G401 (cell line): Measurements from ENCODE around the gene FAM222B. TPM values are rescaled to one million over a fixed set of nuclear protein-coding genes. Genes with fewer than 3 reads are reported as not detected.

ENCODE experiments used
- DNase-seq: peaks from one replicate; pipeline ENCODE4 v3.0.0-alpha.2; 2015; ENCODE audit warnings: low spot score
- in situ Hi-C: cut with HindIII; loops from 2 replicates; pipeline ENCODE4 v1.10.0; 2016; ENCODE audit warnings: low sequenced_read_pairs, mixed read lengths
- total RNA-seq: library from RNA; depleted of rRNA; stranded (reverse); fragments of >200 nt; shearing (Covaris generic); gene quantifications from 2 replicates; pipeline ENCODE4 v1.2.3, GENCODE V29; 2014; rRNA removed

Gene FAM222B
- total RNA-seq, 1 experiment from 2014 or later = 8.0 TPM

DNA sequence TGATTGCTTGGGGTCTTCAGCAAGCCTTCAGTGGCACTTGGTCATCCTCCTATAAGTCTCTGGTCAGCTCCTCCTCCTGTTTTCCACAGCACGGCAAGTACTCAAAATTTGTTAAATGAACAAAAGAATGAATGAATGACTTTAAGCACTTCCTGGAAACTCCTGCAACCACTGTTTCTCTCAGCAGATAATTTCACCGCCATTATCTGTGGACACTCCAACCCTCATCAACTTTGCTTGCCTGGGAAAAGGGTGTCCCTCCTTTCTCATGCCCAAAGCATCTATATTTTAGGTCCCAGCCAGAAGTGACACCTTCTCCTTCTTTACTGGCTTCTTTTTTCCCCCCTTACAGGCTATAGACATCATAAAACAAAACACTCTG lies 135.3 kb downstream of the FAM222B start:
- in situ Hi-C loops = no loop called here
- no peak for DNase-seq

DNA sequence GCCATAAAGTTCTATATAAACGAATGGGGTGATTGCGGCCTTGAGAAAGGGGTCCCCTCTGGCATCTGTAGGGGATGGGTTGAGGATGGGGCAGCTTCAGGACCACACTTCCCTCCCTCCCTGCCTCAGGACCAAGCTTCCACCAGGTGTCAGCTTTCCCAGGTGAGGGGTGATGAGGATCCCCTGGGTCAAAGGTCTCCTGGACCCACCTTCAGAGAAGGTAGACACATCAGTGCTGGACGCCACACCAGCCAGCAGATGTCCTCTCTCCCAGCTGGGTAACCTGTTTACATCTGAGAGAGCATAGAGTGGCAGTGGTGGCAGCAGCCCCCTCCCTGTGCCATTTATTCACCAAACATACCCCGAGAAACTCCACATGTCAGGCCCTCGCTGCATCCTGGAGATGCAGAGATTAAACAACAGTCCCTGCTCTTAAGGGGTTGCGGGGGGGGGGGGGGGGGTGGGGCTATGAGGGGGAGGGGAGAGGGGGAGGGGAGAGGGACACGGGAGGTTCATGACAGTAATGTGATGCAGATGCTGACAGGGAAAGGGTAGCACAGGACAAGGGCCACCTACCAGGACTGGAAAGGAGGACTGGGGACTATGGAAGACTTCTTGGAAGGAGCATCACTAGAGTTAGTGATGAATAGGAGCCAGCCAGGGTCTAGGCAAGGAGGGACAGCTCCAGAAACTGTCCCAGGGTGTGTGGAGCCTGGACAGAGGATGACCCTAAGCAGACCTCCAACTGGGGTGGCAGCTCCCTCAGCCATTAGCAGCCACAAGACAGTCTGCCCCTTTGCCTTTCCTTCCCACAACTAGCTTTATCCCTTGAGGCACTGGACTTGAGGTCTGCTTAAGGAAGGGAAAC lies 135.9 kb downstream of the FAM222B start:
- in situ Hi-C loops = no loop called here
- no peak for DNase-seq

Other genes with a start within 250 kb of the FAM222B start
- 78.8 and 91.2 TPM in 2 replicates for gene SPAG5, start 243.8 kb downstream of the FAM222B start, total RNA-seq
- gene RSKR, start 228.6 kb downstream of the FAM222B start, total RNA-seq = 1.3 and 2.7 TPM in 2 replicates
- gene BLTP2, start 197.6 kb downstream of the FAM222B start, total RNA-seq = 77.8 and 137 TPM in 2 replicates
- 57.7 and 73.3 TPM in 2 replicates for gene SDF2, start 180.9 kb downstream of the FAM222B start, total RNA-seq
- gene SUPT6H, start 180.6 kb downstream of the FAM222B start, total RNA-seq = 24.4 and 43.0 TPM in 2 replicates
- 2.4 and 17.2 TPM in 2 replicates for gene PROCA1, start 130.9 kb downstream of the FAM222B start, total RNA-seq
- 373 TPM in 2 replicates for gene RAB34, start 124.9 kb downstream of the FAM222B start, total RNA-seq
- gene RPL23A, start 122.8 kb downstream of the FAM222B start, total RNA-seq = 1,133 and 1,289 TPM in 2 replicates
- gene TLCD1, start 116.6 kb downstream of the FAM222B start, total RNA-seq = 9.2 and 12.1 TPM in 2 replicates
- 10.2 and 15.1 TPM in 2 replicates for gene NEK8, start 114.0 kb downstream of the FAM222B start, total RNA-seq
- gene TRAF4, start 98.8 kb downstream of the FAM222B start, total RNA-seq = 51.8 and 69.0 TPM in 2 replicates
- gene ERAL1, start 12.2 kb upstream of the FAM222B start, total RNA-seq = 52.9 and 96.8 TPM in 2 replicates
- gene FLOT2, start 54.9 kb upstream of the FAM222B start, total RNA-seq = 57.5 and 59.7 TPM in 2 replicates
- 24.7 and 30.9 TPM in 2 replicates for gene DHRS13, start 60.3 kb upstream of the FAM222B start, total RNA-seq
- 26.8 and 48.5 TPM in 2 replicates for gene PHF12, start 108.7 kb upstream of the FAM222B start, total RNA-seq
- not detected in 2 replicates for gene SEZ6, start 163.2 kb upstream of the FAM222B start, total RNA-seq
- 4.7 TPM in 1 of 2 replicates, not detected in the other for gene PIPOX, start 200.4 kb upstream of the FAM222B start, total RNA-seq